Right kidney (tissue), 1 donor: Measurements from ENCODE around the gene LMX1B.
A peak's percentile ranks its signal among the peaks of the same experiment; 100 is the strongest.
"Not testable (repeated sequence)": the region's sequence is repeated elsewhere in the genome, so short reads cannot be mapped to it uniquely, and the experiment has no call there.

Source experiments
- DNase-seq: peaks from one replicate; pipeline ENCODE4 v3.0.0-alpha.2; 2016

Gene LMX1B

GRCh38 chr9:126719618-126720031, 105.9 kb downstream of the LMX1B start:
- DNase-seq, result peak; percentile 77

- DNase-seq, result peak; percentile 69
Observed at GRCh38 chr9:126720036-126720435, 106.3 kb downstream of the LMX1B start.

- no peak for DNase-seq
Observed at GRCh38 chr9:126720661-126721563, 107.2 kb downstream of the LMX1B start.

- DNase-seq, result no peak
Observed at GRCh38 chr9:126721564-126721981, 107.8 kb downstream of the LMX1B start.

GRCh38 chr9:126722252-126722921, 108.7 kb downstream of the LMX1B start:
- DNase-seq, result peak; percentile 71

- peak; percentile 64 for DNase-seq
Observed at GRCh38 chr9:126722922-126723806, 109.4 kb downstream of the LMX1B start.

- DNase-seq, result no peak
Observed at GRCh38 chr9:126723807-126724172, 110.1 kb downstream of the LMX1B start.

GRCh38 chr9:126724226-126724625, 110.5 kb downstream of the LMX1B start:
- no peak for DNase-seq

GRCh38 chr9:126725485-126725884, 111.8 kb downstream of the LMX1B start:
- not testable (repeated sequence) for DNase-seq

- DNase-seq, result not testable (repeated sequence)
Observed at GRCh38 chr9:126728210-126728609, 114.5 kb downstream of the LMX1B start.

- not testable (repeated sequence) for DNase-seq
Observed at GRCh38 chr9:126730592-126730991, 116.9 kb downstream of the LMX1B start.

GRCh38 chr9:126733005-126733404, 119.3 kb downstream of the LMX1B start:
- DNase-seq, result no peak

GRCh38 chr9:126734877-126735276, 121.1 kb downstream of the LMX1B start:
- DNase-seq, result no peak

GRCh38 chr9:126735482-126735881, 121.8 kb downstream of the LMX1B start:
- DNase-seq, result no peak

- DNase-seq, result no peak
Observed at GRCh38 chr9:126738553-126738952, 124.8 kb downstream of the LMX1B start.

- no peak for DNase-seq
Observed at GRCh38 chr9:126743041-126743440, 129.3 kb downstream of the LMX1B start.

GRCh38 chr9:126745574-126746411, 132.1 kb downstream of the LMX1B start:
- DNase-seq, result no peak
